ENCODE data around the gene NHSL2.

The NHSL2 gene

DNA sequence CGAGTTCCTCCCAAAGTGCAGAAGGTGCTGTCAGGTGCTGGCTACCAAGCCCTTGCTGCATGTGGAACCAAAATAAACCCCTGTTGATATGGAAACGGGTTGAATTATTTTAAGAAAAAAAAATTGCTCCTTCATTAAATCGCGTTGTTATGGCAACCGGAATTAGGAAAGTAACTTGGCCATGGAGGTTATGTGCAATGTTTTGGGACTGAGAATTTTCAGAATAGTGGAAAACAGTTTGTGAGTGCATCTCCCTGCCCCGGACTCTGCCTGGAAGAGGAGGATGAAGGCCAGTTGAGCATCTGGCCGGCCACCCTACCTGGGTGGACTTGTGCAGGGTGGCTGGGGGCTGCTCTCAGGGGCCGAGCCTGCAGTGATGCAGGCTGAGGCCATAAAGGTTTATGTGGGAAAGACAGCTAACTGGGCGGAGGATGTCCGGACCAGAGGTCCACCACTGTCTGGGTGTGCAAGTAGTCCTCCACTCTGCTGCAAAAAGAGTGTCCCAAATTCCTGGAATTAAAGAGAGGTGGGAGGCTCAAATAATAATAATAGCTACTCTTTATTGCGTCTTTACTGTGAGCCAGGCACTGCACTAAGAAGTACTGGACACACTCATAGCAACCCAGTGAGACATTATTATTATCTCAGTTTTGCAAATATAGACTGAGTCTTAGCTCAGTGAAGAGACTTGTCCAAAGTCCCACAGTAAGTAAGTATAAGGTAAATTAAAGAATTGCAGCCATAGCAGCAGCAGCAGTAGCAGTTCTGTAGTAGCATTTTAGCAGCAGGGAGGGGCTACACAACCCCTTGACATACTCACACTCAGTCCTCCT lies 200.4 kb downstream of the NHSL2 start:
- H3K4me1 ChIP-seq (ENCODE audit: low read depth, poor library complexity, severe bottlenecking): no peaks in the 10 kb centered on the region
- H3K27me3 ChIP-seq (ENCODE audit: insufficient read depth, low read depth): no peaks in the 10 kb centered on the region

DNA sequence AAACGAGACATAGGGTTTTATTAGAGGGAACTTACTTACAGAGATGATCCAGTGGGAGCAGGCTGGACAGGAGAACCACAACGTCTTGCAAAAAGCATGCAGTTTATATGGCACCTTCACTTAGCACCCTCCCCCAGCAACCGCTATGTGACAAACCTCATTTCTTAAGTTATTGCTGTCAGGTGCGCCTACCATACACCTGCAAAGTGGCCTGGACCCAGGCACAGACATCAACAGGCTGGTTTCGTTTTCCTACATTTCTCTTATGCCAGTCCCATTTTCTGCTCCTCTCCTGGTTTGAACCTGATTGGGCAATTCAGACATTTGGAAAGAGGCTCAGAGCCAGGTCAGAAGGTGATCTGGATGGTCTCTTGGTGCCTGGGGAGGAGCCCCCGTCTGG lies 202.8 kb downstream of the NHSL2 start:
- Histone ChIP-seq H3K27ac (no peak overlapping the region), H3K4me2 (no peak overlapping the region), H3K9ac (no peak overlapping the region), H3K79me2 (ENCODE audit: insufficient read depth, low read depth) (no peaks in the 10 kb centered on the region), H3K4me1 (ENCODE audit: low read depth, poor library complexity, severe bottlenecking) (no peaks in the 10 kb centered on the region), H4K20me1 (ENCODE audit: insufficient read depth) (no peaks in the 10 kb centered on the region), H2AFZ (ENCODE audit: low read depth) (no peak overlapping the region), H3K4me3 (IDR thresholded peaks at IDR 0.05; ENCODE audit: insufficient read depth, low read depth, low read length) (no peak overlapping the region), H3K36me3 (ENCODE audit: insufficient read depth) (no peaks in the 10 kb centered on the region), H3K27me3 (ENCODE audit: insufficient read depth, low read depth) (no peaks in the 10 kb centered on the region)
- TF ChIP-seq, protein P1, sequence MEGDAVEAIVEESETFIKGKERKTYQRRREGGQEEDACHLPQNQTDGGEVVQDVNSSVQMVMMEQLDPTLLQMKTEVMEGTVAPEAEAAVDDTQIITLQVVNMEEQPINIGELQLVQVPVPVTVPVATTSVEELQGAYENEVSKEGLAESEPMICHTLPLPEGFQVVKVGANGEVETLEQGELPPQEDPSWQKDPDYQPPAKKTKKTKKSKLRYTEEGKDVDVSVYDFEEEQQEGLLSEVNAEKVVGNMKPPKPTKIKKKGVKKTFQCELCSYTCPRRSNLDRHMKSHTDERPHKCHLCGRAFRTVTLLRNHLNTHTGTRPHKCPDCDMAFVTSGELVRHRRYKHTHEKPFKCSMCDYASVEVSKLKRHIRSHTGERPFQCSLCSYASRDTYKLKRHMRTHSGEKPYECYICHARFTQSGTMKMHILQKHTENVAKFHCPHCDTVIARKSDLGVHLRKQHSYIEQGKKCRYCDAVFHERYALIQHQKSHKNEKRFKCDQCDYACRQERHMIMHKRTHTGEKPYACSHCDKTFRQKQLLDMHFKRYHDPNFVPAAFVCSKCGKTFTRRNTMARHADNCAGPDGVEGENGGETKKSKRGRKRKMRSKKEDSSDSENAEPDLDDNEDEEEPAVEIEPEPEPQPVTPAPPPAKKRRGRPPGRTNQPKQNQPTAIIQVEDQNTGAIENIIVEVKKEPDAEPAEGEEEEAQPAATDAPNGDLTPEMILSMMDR (conservative IDR thresholded peaks at IDR 0.05; ENCODE audit: low read depth, low read length): no peak

More for the DNA sequence above, 200.4 kb downstream of the NHSL2 start:
- Histone ChIP-seq H4K20me1 (ENCODE audit: insufficient read depth) (no peaks in the 10 kb centered on the region), H3K27ac (no peak overlapping the region), H3K79me2 (ENCODE audit: insufficient read depth, low read depth) (no peaks in the 10 kb centered on the region), H3K4me3 (IDR thresholded peaks at IDR 0.05; ENCODE audit: insufficient read depth, low read depth, low read length) (no peak overlapping the region), H3K9ac (no peak overlapping the region), H3K4me2 (no peak overlapping the region), H3K36me3 (ENCODE audit: insufficient read depth) (no peaks in the 10 kb centered on the region), H2AFZ (ENCODE audit: low read depth) (no peak overlapping the region)
- TF ChIP-seq, protein P1 (conservative IDR thresholded peaks at IDR 0.05; ENCODE audit: low read depth, low read length): no peak

DNA sequence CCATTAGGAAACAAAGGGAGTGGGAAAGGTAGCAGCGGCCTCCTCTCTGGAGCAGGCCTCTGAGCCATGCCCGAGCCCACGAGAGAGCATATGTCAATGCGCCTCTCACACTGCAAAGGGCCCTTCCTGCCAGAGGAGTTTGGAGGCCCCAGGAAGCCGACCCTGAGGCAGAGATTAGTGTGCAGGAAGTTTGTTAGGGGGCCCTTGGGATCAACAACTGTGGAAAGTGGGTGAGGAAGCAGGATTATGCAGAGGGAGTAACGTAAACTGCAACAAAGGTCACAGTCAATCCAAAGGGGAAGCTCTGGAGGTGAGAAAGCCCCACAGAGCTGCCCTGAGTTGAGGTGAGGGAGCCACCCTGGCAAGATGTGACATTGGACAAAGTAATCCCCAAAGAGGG lies 203.7 kb downstream of the NHSL2 start:
- Histone ChIP-seq H3K9ac (no peak overlapping the region), H3K27me3 (ENCODE audit: insufficient read depth, low read depth) (no peaks in the 10 kb centered on the region)

DNA sequence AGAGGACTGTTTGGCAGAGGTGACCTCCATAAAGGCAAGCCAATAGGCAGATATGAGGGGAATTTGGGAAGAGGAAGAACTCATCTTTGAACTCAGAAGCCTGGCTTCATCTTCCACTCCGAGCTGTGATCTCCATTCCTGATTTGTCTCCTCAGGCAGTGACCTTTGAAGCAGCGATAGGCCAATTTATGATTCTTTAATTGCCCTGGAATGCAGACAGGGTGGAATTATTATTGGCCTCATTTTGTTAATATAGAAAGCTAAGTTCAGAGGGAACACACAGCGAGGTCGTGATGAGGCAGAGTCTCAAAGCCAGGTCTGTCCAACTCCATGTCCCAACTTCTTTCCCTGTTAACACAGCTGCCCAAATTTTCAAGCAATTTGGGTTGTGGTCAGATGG lies 204.2 kb downstream of the NHSL2 start:
- no peak overlapping the region for H3K4me3 ChIP-seq (IDR thresholded peaks at IDR 0.05; ENCODE audit: insufficient read depth, low read depth, low read length)
- no peak overlapping the region for H2AFZ ChIP-seq (ENCODE audit: low read depth)
- no peaks in the 10 kb centered on the region for H3K4me1 ChIP-seq (ENCODE audit: low read depth, poor library complexity, severe bottlenecking)
- no peaks in the 10 kb centered on the region for H3K36me3 ChIP-seq (ENCODE audit: insufficient read depth)
- H3K79me2 ChIP-seq (ENCODE audit: insufficient read depth, low read depth): no peaks in the 10 kb centered on the region
- TF ChIP-seq, protein P1 (conservative IDR thresholded peaks at IDR 0.05; ENCODE audit: low read depth, low read length): no peak
- H4K20me1 ChIP-seq (ENCODE audit: insufficient read depth): no peaks in the 10 kb centered on the region
- no peak overlapping the region for H3K4me2 ChIP-seq
- H3K27me3 ChIP-seq (ENCODE audit: insufficient read depth, low read depth): no peaks in the 10 kb centered on the region
- H3K9ac ChIP-seq: no peak overlapping the region
- no peak overlapping the region for H3K27ac ChIP-seq

More for the DNA sequence above, 203.7 kb downstream of the NHSL2 start:
- no peaks in the 10 kb centered on the region for H3K4me1 ChIP-seq (ENCODE audit: low read depth, poor library complexity, severe bottlenecking)
- H4K20me1 ChIP-seq (ENCODE audit: insufficient read depth): no peaks in the 10 kb centered on the region
- no peaks in the 10 kb centered on the region for H3K79me2 ChIP-seq (ENCODE audit: insufficient read depth, low read depth)
- H3K36me3 ChIP-seq (ENCODE audit: insufficient read depth): no peaks in the 10 kb centered on the region
- H3K4me2 ChIP-seq: no peak overlapping the region
- TF ChIP-seq, protein P1 (conservative IDR thresholded peaks at IDR 0.05; ENCODE audit: low read depth, low read length): no peak
- H2AFZ ChIP-seq (ENCODE audit: low read depth): no peak overlapping the region
- H3K4me3 ChIP-seq (IDR thresholded peaks at IDR 0.05; ENCODE audit: insufficient read depth, low read depth, low read length): no peak overlapping the region
- no peak overlapping the region for H3K27ac ChIP-seq

All from KMS-11 (cell line).